Measurements from ENCODE around the gene OTOG. TPM values are rescaled to one million over a fixed set of nuclear protein-coding genes. Genes with fewer than 3 reads are reported as not detected.

OTOG gene
- total and polyA plus RNA-seq, 7 donors, result under 0.01 TPM; not detected in 5

DNA sequence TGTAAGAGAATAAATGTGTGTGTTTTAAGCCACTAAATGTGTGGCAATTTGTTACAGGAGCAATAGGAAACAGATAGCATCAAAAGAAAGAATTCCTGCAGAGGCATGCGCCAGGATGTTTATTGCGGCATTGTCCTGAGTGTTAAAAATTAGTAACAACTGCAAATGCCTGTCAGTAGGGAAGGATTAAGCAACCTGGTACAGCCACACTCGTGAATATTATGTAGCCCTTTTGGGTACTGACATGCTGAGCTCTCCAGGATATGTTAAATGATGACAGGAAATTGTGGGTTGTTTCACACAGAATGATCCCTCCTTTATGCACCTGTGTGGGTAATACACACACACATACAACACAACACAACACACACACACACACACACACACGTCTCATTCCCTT lies 102.6 kb downstream of the OTOG start:
- no peaks in the 10 kb centered on the region for H3K4me1 ChIP-seq
- DNase-seq, result no peak
- H3K27me3 ChIP-seq, result peaks cover 0 to 13% (median 0%) of the 10 kb centered on the region in 3 donors
- intact Hi-C loops (cut with DNase I), result no loop called here
- H3K9me3 ChIP-seq, result peaks cover 0 to 3% (median 0%) of the 10 kb centered on the region in 4 donors
- H3K4me3 ChIP-seq, result no peak overlapping the region
- WGBS, 2 donors, result 36 to 48% methylated on average over 4 of the region's 4 CpGs
- H3K36me3 ChIP-seq, result no peaks in the 10 kb centered on the region
- no peak overlapping the region for H3K27ac ChIP-seq
- no peak for TF ChIP-seq EP300 (IDR thresholded peaks at IDR 0.05)

GRCh38 chr11:17650127-17650911 lies 103.3 kb downstream of the OTOG start:
- TF ChIP-seq CTCF (IDR thresholded peaks at IDR 0.05), result no peak
- TF ChIP-seq EP300 (IDR thresholded peaks at IDR 0.05), result no peak
- no peak for TF ChIP-seq POLR2AphosphoS5 (IDR thresholded peaks at IDR 0.05)
- TF ChIP-seq POLR2A (IDR thresholded peaks at IDR 0.05), result no peak
- Histone ChIP-seq H3K9me3 (peaks cover 0 to 3% (median 0%) of the 10 kb centered on the region in 4 donors), H3K4me3 (no peak overlapping the region), H3K27ac (no peak overlapping the region), H3K36me3 (no peaks in the 10 kb centered on the region), H3K4me1 (no peaks in the 10 kb centered on the region), H3K27me3 (peaks cover 0 to 13% (median 0%) of the 10 kb centered on the region in 3 donors)
- intact Hi-C loops (cut with DNase I), result no loop called here
- DNase-seq, result no peak
- 18% methylated on average over 12 of the region's 12 CpGs for WGBS, 2 donors

- H3K27ac ChIP-seq, result no peak overlapping the region
- no peaks in the 10 kb centered on the region for H3K36me3 ChIP-seq
- WGBS, 2 donors, result 67 to 79% methylated on average over 6 of the region's 6 CpGs
- H3K4me1 ChIP-seq, result no peaks in the 10 kb centered on the region
- TF ChIP-seq POLR2A (IDR thresholded peaks at IDR 0.05), result no peak
- no peak for TF ChIP-seq POLR2AphosphoS5 (IDR thresholded peaks at IDR 0.05)
- TF ChIP-seq CTCF (IDR thresholded peaks at IDR 0.05), result no peak
- TF ChIP-seq EP300 (IDR thresholded peaks at IDR 0.05), result no peak
- peaks cover 0 to 13% (median 0%) of the 10 kb centered on the region in 3 donors for H3K27me3 ChIP-seq
- peaks cover 0 to 3% (median 1%) of the 10 kb centered on the region in 4 donors for H3K9me3 ChIP-seq
- intact Hi-C loops (cut with DNase I), result no loop called here
- no peak for DNase-seq
- no peak overlapping the region for H3K4me3 ChIP-seq
These were observed 104.0 kb downstream of the OTOG start for GRCh38 chr11:17651061-17651460.

GRCh38 chr11:17651681-17652080 lies 104.6 kb downstream of the OTOG start:
- TF ChIP-seq POLR2AphosphoS5 (IDR thresholded peaks at IDR 0.05), result no peak
- TF ChIP-seq EP300 (IDR thresholded peaks at IDR 0.05), result no peak
- TF ChIP-seq POLR2A (IDR thresholded peaks at IDR 0.05), result no peak
- TF ChIP-seq CTCF (IDR thresholded peaks at IDR 0.05), result no peak
- intact Hi-C loops (cut with DNase I), result no loop called here

DNA sequence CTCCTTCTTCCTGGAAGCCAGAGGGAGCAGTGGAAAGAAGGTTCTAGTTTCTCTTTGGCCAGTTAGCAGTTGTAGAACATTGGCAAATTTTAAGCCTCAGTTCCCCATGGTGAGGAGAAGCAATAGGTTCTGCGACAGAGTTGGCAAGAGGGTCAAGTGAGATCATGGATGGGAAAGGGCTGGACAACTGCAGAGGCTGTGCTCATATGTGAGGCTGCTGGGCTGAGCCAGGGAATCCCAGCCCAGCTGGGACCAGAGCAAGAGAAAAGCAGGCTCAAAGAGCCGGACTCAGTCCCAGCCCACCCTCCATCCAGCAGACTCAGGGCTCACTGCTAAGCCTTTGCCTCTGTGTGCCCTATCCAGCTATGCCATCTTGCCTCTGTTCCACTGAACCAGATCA lies 105.5 kb downstream of the OTOG start:
- no peak for DNase-seq
- WGBS, 2 donors, result 75 to 81% methylated on average over 2 of the region's 2 CpGs

More at GRCh38 chr11:17651681-17652080, 104.6 kb downstream of the OTOG start:
- peaks cover 0 to 13% (median 0%) of the 10 kb centered on the region in 3 donors for H3K27me3 ChIP-seq
- 36 to 41% methylated on average over 5 of the region's 5 CpGs for WGBS, 2 donors
- H3K4me1 ChIP-seq, result no peaks in the 10 kb centered on the region
- H3K36me3 ChIP-seq, result no peaks in the 10 kb centered on the region
- H3K27ac ChIP-seq, result no peak overlapping the region
- H3K9me3 ChIP-seq, result peaks cover 0 to 3% (median 1%) of the 10 kb centered on the region in 4 donors
- H3K4me3 ChIP-seq, result no peak overlapping the region
- DNase-seq, result no peak

More for the DNA sequence above, 105.5 kb downstream of the OTOG start:
- TF ChIP-seq POLR2A (IDR thresholded peaks at IDR 0.05) (no peak), POLR2AphosphoS5 (IDR thresholded peaks at IDR 0.05) (no peak), EP300 (IDR thresholded peaks at IDR 0.05) (no peak), CTCF (IDR thresholded peaks at IDR 0.05) (no peak)
- no peaks in the 10 kb centered on the region for H3K36me3 ChIP-seq
- H3K27ac ChIP-seq, result no peak overlapping the region
- H3K9me3 ChIP-seq, result peaks cover 0 to 2% (median under 1%) of the 10 kb centered on the region in 4 donors
- no peak overlapping the region for H3K4me3 ChIP-seq
- no peaks in the 10 kb centered on the region for H3K4me1 ChIP-seq
- peaks cover 0 to 13% (median 0%) of the 10 kb centered on the region in 3 donors for H3K27me3 ChIP-seq
- intact Hi-C loops (cut with DNase I), result no loop called here
